Astrocyte of the spinal cord (primary cell): ENCODE measurements around the gene RNFT1.
"Not testable (repeated sequence)": the region's sequence is repeated elsewhere in the genome, so short reads cannot be mapped to it uniquely, and the experiment has no call there.

ENCODE experiments used
- DNase-seq: peaks from one replicate; pipeline ENCODE4 v3.0.0; 2011; ENCODE audit warnings: low read depth, low spot score
- H3K4me3 ChIP-seq: 2 replicates; pipeline ENCODE4 v1.5.1; 2011; ENCODE audit warnings: low read depth, mild to moderate bottlenecking, low read length, moderate library complexity
- in situ Hi-C: cut with HindIII; loops from 2 replicates; pipeline ENCODE4 v1.10.0; 2017; ENCODE audit warnings: low sequenced_read_pairs
- TF ChIP-seq, protein P1 (sequence below): IDR thresholded peaks from 2 replicates; pipeline ENCODE4 v1.5.1; 2012; ENCODE audit warnings: low read depth, mild to moderate bottlenecking, low read length, inconsistent platforms

RNFT1 gene, protein sequence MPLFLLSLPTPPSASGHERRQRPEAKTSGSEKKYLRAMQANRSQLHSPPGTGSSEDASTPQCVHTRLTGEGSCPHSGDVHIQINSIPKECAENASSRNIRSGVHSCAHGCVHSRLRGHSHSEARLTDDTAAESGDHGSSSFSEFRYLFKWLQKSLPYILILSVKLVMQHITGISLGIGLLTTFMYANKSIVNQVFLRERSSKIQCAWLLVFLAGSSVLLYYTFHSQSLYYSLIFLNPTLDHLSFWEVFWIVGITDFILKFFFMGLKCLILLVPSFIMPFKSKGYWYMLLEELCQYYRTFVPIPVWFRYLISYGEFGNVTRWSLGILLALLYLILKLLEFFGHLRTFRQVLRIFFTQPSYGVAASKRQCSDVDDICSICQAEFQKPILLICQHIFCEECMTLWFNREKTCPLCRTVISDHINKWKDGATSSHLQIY

DNA sequence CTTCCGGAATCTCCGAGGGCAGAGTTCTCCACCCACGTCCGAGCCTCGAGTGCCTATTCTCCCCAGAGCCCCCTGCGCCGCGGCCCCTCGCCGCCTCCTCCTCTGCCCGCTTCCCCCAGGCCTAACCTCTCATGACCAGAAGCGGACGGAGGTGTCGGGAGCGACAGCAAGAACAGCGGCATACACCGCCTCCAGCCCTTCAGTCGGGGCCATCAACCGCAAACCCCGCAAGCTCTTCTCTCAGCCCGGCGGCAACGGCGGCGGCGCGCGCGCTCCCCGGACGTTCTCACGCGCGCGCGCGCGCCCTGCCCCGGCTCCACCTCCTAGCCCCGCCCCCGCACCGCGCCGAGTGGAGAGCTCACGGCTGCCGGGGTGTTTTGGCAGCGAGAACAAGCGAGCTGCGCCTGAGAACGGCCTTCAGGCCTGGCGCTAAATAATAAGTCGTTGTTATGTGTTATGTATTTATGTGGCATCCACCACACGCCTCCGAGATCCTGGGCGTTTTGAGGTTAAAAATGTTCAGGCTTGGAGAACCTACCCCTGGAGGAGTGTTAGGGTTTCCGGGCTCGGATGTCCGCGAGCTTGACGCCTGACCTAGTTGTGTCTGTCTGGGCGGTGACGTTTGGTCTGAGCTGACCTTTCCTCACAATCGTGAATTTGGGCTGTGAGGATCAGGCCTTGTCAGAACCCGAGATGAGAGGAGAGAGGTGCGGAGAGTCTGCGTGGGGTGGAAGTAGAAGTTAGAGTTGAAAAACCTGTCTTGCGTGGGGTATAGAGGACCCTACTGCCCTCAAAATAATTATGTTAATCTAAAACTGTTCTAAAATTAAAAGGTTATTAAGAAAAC is at the start of gene RNFT1:
Gene RNFT1 (minus strand): TSS at position 259 of the 847 bp plus-strand sequence. CDS start 77 bp downstream, at position 182.
- H3K4me3 ChIP-seq = peak within 1 kb of the TSS; percentile 90
- peak; percentile 85 for DNase-seq
- TF ChIP-seq, protein P1, sequence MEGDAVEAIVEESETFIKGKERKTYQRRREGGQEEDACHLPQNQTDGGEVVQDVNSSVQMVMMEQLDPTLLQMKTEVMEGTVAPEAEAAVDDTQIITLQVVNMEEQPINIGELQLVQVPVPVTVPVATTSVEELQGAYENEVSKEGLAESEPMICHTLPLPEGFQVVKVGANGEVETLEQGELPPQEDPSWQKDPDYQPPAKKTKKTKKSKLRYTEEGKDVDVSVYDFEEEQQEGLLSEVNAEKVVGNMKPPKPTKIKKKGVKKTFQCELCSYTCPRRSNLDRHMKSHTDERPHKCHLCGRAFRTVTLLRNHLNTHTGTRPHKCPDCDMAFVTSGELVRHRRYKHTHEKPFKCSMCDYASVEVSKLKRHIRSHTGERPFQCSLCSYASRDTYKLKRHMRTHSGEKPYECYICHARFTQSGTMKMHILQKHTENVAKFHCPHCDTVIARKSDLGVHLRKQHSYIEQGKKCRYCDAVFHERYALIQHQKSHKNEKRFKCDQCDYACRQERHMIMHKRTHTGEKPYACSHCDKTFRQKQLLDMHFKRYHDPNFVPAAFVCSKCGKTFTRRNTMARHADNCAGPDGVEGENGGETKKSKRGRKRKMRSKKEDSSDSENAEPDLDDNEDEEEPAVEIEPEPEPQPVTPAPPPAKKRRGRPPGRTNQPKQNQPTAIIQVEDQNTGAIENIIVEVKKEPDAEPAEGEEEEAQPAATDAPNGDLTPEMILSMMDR = no peak
- in situ Hi-C loops = no loop called here

DNA sequence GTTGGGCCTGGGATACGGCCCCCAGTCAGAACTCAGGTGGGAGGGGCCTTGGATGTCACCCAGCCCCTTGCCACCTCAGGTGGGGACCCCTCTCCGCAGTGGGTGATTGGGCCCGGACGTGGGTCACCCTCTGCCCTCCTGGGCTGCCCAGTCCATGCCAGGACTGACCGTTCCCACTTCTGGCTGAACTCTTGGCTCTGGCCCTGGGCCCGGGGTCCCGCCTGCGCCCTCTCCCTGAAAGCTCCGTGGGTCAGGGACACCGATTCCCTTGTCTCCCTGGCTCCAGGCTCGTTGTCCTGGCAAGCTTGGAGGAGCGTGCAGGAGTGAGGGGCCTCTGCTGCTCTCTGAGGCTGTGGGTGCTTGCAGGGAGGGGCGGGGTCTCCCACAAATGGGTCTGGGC is 44.8 kb upstream of the RNFT1 start:
- DNase-seq, H3K4me3 ChIP-seq, in situ Hi-C loops: not testable (repeated sequence)

DNA sequence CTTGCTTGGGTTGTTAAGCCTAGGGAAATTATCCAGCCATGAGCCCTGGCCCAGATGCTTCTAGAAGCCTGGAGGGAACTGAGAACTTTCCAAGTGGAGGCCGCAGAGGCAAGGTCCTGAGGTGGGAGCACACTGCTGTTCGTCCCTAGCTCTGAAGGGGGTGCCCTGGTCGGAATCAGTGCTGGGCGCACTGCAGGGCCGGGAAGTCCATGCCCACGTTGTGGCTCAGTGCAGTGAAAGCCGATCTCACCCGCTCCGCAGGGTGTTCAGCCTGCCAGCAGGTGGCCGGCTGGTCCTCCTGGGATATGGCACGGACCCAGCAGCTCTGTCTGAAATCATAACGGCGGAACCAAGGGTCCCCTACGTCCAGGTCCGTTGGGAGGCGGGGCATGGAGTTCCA is 43.8 kb upstream of the RNFT1 start:
- in situ Hi-C loops, H3K4me3 ChIP-seq, DNase-seq: not testable (repeated sequence)

DNA sequence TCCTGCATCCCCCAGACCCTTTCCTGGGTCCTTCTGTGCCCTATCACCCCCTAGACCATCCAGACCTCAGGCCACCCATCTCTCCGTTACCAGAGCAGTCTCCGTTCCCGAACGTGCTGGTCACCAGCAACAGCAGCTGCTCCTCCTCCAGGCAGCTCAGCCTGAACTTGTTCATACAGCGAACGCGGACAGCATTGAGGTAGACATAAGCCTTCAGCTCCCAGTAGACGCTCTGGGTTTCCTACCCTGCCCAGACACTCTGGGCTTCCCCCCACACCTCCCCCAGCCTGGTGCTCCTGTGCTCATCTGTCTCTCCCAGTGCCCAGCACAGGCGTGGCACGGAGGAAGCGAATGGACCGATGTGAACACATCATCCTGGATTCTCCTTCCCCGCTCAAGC is 41.6 kb upstream of the RNFT1 start:
- H3K4me3 ChIP-seq = no peak overlapping the region
- TF ChIP-seq, protein P1 = no peak
- DNase-seq = no peak
- in situ Hi-C loops = no loop called here

DNA sequence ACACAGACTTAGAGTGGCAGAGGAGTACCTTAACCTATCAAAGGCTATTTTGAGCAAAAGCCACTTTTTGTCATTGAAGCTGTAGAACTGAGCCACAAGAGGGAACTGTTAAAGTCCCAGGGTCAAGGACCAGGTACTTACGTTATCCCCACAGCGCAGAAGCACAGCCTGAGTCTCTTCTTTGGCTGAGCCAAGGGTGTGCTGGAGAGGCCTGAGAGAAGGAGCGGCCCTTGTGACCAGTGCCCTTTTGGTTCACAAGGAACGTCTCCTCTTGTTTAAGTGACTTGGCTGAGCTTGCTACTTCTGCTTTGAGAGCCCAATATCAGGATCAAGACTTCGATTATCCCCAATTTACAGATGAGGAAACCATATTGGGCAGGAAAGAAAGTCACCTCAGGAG is 40.0 kb upstream of the RNFT1 start:
- in situ Hi-C loops, DNase-seq, H3K4me3 ChIP-seq: not testable (repeated sequence)

DNA sequence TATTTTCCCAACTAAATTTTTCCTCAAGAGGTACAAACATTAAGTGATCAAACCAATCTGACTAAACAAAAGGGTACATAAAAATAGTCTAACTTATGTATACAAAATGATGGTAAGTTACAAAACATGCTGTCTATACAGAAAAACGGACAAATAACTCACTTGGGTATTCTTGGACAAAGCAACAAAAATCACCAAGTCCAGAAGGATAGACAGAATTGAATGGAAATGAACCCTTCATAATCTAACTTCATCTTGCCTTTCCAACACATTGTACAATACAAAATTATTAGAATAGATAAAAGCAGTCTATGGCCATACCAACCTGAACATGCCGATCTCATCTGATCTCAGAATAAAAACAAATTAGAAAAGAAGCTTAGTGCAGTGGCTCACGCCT is 37.9 kb upstream of the RNFT1 start:
- H3K4me3 ChIP-seq, DNase-seq, in situ Hi-C loops: not testable (repeated sequence)

DNA sequence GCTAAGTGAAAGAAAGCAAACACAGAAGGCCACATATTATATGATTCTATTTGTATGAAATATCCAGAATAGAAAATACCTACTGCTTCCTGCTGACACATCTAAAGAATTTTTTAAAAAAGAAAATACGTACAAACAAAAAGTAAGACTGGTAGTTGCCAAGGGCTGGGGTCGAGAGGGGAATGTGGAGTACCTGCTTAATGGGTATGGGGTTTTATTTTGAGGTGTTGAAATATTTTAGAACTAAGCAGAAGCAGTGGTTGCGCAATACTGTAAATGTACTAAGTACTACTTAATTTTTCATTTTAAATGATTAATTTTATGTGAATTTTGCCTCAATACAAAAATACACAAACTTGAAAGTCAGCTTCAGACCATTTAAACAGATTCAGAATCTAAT is 32.1 kb upstream of the RNFT1 start:
- H3K4me3 ChIP-seq, in situ Hi-C loops, DNase-seq: not testable (repeated sequence)

DNA sequence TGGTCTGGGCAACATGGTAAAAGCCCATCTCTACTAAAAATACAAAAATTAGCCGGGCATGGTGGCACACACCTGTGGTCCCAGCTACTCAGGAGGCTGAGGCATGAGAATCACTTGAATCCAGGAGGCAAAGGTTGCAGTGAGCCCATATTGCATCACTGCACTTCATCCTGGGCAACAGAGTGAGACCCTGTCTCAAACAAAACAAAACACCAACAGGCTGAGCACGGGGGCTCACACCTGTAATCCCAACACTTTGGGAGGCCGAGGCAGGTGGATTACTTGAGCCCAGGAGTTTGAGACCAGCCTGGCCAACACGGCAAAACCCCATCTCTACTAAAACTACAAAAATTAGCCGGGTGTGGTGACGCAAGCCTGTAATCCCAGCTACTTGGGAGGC is 10.6 kb upstream of the RNFT1 start:
- in situ Hi-C loops, H3K4me3 ChIP-seq, DNase-seq: not testable (repeated sequence)

DNA sequence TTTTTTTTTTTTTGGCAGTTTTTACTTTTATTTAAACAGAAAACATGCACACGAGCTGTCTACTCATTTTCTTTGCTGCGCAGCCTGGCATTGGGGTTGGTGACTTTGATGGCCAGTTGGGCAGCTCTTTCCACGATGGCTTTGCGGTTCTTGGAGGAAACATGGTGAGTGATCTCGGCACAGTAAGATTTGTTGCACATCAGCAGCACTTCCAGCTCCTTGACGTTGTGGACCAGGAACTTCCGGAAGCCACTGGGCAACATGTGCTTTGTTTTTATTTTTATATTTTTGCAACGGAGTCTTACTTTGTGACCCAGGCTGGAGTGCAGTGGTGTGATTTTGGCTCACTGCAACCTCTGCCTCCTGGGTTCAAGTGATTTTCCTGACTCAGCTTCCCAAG is 8.9 kb upstream of the RNFT1 start:
- H3K4me3 ChIP-seq, DNase-seq, in situ Hi-C loops: not testable (repeated sequence)

DNA sequence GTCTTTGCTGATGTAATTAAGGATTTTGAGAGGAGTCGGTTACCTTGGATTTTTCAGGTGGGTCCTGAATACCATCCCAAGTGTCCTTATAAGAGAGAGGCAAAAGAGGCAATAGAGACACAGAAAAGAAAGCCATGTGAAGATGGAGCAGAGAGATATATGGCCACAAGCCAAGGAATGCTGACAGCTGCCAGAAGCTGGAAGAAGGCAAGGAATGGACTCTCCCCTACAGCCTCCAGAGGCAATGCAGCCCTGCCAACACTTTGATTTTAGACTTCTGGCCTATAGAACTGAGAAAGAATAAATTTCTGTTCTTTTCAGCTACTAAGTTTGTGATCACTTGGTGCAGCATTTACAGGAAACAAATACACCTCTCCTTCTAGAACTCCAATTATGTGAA is 8.2 kb upstream of the RNFT1 start:
- peak; percentile 4 for DNase-seq
- TF ChIP-seq, protein P1 = no peak
- in situ Hi-C loops = no loop called here
- no peak overlapping the region for H3K4me3 ChIP-seq

DNA sequence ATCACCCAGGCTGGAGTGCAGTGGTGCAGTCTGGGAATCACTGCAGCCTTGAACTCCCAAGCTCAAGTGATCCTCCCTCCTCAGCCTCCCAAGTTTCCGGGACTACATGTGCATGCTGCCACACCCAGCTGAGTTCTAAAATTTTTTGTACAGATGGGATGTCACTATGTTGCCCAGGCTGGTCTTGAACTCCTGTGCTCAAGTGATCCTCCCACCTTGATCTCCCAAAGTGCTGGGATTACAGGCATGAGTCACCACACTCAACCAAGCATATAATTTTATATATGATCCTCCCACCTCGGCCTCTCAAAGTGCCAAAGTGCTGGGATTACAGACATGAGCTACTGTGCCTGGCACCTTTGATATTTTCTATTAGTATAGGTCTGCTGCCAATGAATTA is 7.2 kb upstream of the RNFT1 start:
- DNase-seq, in situ Hi-C loops, H3K4me3 ChIP-seq: not testable (repeated sequence)
